NCI-H2171 (cell line): ENCODE data around the gene HRG.

Experiments
- DNase-seq: peaks from one replicate; lab custom pipeline; 2025; lab: John Stamatoyannopoulos, UW

The HRG gene

GRCh38 chr3:186639778-186640472 lies 25.9 kb upstream of the HRG start, which contains the start of gene FETUB:
TSS of gene FETUB (plus strand) at chr3:186640399. CDS start at chr3:186640461, 62 bp downstream.
- DNase-seq: no peak

GRCh38 chr3:186640473-186640818 lies 25.4 kb upstream of the HRG start:
- DNase-seq: no peak

DNA sequence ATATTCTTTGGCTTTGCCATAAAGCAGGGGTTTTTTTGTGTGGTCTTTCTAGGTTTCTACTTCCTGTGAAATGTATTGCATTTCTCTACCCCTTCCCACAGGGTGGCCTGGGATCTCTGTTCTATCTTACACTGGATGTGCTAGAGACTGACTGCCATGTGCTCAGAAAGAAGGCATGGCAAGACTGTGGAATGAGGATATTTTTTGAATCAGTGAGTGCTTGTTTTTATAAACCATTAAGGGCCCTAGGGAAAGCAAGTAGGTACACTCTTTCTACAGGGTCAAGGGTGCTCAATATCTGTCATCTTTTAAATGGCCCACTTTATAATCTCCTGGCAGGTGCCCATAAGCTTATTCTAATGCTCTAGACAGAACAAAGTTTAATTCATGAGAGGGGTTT lies 24.9 kb upstream of the HRG start:
- DNase-seq: no peak

GRCh38 chr3:186642014-186642413 lies 23.8 kb upstream of the HRG start:
- DNase-seq: no peak

GRCh38 chr3:186643493-186643892 lies 22.3 kb upstream of the HRG start:
- no peak for DNase-seq

DNA sequence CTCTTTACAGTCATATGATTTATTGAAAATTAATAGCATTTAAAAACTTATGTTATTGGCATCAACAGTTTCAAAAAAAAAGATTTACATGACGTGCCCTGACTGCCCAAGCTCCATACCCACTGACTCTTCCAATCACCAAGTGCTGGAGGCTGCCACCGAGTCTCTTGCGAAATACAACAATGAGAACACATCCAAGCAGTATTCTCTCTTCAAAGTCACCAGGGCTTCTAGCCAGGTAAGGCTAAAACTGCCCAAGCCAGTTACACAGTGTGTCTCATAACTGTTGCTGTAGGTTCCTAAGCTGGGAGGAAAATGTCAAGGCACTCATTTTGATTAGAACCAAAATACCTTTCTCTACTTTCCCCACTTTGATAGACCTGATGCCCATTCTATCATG lies 21.1 kb upstream of the HRG start:
- DNase-seq: no peak

DNA sequence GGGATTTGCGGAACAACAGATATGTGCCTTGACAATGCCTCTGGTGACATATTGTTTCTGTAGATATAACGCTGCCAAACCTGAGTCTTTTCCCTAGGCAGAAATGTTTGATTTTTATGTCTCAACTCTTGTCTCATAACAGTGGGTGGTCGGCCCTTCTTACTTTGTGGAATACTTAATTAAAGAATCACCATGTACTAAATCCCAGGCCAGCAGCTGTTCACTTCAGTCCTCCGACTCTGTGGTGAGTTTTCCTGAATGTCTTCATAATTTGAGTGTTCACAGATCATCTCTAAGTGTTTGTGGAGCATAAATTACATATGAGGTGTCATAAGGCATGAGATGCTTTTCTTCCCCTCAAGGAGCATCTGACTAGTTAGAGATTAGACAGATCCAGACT lies 19.7 kb upstream of the HRG start:
- DNase-seq: no peak

DNA sequence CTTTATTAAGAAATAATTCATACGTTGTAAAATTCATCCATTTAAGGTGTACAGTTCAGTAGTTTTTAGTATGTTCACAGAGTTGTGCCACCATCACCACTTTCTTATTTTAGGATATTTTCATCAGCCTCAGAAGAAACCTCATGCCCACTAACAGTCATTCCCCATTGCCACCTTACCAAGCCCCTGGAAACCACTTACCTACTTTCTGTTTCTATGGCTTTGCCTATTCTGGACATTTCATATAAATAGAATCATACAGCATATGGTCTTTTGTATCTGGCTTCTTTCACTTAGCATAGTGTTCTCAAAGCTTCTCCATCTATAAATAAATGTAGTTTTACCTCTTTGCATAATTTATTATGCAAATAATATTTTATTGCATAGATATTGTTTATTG lies 19.0 kb upstream of the HRG start:
- DNase-seq: no peak

- DNase-seq: no peak
Observed at GRCh38 chr3:186648851-186649250, 17.0 kb upstream of the HRG start.

DNA sequence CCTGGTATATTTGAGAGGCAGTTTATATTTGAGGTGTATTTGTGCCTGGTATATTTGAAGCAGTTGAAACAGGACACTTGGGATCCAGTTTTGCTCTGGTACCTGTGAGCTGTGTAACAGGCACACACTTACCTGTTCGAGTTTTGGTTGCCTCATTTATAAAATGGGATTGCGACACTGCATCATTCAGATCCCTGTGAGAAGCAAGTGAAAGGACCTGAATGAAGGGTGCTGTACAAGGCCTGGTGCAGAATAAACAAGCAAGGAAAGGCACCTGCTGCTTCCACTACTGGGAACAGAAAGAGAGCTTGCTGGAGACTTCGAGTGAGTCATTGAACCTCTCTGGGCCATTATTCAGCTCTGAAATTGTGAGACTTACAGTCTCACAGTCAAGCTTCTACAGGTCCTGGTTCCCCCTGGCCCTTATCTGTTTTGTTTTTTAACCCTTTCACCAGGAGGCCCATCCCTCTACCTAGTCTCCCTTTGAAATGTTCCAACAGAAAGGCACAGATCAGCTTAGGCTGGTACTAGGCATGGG lies 14.1 kb upstream of the HRG start:
- DNase-seq: no peak

DNA sequence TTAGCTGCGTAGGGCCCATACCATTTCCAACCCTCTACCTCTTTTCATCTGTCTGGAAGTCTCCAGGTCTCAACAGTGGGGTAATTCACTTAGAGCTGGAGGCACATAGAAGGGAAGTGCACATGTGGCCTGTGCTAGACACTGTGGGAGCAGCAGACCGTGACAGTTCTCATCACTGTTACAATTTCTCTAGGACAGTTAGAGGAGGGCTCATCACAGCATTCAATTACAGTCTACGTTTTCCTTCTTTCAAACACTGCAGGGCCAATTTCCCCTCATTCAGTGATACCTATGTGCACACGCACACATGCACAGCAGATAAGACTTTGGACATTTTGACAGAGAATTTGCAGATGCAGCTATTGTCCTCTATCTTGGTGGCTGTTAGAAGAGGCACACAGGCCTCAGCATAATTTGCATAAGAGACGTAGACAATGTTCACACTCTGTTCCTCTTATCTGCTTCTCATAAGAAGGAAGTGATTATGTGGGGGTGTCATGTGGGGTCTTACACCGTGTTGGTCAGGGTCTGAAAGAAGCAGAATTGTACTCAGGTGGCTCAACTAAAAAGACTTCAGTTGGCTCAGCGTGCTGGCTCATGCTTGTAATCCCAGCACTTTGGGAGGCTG lies 12.6 kb upstream of the HRG start:
- DNase-seq: no peak

DNA sequence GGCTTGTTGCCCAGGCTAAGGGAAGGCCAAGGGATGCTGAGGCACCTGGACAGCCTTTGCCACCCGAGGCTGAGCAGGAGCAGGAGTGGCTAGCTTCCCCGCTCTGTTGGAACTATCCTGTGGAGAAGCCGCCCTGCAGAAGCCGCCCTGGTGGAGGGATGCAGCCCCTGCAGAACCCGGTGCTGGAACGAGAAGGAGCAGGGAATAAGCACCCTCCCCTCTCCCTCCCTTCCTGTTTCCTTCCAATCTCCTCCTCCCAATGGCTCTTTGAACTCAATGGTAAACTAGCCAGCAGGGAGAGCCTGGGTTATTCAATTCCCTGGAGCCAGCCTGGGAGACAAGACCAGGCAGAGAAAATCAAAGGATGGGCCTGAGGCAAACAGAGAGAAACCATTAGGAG lies 11.8 kb upstream of the HRG start:
- no peak for DNase-seq

DNA sequence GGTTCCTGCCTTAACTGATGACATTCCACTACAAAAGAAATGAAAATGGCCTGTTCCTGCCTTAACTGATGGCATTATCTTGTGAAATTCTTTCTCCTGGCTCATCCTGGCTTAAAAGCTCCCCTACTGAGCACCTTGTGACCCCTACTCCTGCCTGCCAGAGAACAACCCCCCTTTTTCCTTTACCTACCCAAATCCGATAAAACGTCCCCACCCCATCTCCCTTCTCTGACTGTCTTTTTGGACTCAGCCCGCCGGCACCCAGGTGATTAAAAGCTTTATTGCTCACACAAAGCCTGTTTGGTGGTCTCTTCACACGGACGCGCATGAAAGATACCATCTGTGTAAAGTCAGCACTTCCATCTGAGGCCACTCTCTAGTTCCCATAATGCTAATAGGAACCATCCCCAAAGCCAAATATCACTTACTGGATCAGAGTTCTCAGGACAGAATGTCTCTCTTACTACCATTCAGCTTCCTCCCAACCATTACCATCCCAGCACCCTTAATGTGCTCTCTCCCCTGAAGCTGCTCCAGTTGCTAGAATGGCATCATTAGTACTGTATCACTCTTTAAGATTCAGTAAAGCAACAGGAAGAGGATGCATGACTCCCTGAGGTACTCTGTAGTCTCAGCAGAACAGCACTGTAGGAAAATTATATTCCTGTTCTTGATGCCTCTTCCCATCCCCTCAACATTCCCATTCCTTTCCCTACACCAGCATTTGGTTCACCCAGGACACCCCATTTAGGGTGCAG lies 2.3 kb upstream of the HRG start:
- no peak for DNase-seq

DNA sequence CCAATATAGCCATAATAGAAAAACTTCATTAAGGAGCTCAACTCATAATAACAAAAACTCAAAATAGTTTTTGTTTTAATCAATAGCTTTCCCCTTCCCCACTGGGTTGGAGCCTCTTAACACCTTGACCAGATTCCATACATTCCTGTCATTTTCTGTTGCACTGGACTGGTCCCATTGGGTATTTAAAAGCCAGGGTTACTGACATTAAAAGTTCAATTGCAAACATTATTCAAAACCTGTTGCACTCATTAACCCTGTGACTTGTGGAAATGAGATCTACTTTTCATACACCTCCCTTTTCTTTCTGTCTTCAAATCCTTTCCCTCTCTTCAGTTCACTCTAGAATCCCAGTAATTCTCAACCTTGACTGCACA lies 1.7 kb upstream of the HRG start:
- no peak for DNase-seq

- no peak for DNase-seq
Observed at GRCh38 chr3:186664506-186664905, 1.3 kb upstream of the HRG start.

DNA sequence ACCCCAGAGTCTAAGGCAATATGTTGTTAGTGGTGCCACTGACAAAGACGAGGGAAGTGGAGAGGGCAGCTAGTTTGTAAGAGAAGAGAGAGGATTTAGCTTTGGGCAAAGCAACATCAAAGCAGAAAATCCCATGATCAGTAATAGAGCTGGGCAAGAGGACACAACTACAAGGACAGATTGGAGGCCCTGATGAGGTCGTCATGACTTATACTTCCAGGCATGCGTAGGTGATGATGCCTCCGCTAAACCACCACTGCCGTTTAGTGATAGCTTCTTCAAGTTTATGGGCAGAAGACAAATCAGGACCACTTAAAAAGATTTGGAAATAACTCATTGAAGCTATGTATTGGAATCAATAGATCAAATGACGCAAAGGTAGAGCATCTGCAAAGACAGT lies 2.6 kb downstream of the HRG start:
- DNase-seq: no peak

DNA sequence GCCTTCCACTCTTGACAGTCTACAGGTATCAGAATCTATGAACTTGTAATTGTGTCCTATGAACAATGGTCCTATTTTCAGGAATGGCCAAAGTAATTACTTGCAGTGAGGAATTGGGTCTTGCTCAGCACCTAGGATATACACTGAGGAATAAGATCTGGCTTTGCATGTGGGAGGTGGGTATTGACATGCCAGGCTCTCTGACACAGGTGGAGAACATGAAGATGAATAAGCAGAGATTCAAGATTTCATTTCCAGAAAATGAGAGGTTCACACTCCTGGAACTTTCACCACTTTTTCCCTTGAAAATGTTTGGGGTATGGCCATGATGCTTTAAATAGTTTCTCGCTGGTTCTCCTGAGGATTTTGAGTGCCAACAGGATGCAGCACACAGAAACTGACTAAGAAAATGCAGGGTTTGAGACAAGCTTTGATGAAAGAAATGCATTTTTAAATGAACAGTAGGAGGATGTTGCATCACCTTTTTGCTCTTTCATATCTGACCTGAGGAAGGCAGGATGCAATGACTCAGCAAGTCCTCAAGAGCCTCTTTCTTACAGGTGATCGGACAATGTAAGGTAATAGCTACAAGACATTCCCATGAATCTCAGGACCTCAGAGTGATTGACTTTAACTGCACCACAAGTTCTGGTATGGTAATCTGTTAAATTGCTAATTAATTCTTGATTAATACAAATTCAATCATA lies 3.7 kb downstream of the HRG start:
- no peak for DNase-seq

DNA sequence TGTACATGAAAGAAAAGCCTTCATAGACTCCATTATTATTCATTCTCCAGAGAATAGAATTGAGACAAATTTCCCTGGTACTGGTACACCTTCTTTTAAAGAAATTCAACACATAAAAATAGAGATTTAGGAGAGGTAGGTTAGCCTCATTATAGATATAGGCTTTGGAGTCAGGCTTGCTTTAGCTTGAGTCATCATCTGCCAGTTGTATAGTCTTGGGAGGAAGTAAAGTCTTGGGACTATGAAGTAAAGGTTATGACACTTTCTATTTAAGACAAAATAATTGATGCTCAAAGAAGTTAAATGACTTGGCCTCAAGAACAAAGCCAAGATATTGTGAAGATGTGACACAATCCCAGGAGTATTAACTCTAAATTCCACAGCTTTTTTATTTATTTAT lies 4.3 kb downstream of the HRG start:
- no peak for DNase-seq

DNA sequence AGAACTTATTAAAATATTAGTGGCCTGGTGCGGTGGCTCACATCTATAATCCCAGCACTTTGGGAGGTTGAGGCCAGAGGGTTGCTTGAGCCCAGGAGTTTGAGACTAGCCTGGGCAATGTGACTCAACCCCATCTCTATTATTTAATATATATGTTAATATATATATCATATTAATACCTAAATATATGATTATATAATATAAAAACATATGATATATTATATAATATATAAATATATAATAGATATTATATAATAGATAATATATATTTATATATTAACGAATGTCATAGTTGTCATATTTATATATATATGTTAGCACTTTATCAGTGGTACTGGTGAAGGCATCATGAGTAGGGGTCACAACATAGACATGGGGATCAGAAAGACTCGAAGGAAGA lies 5.2 kb downstream of the HRG start:
- DNase-seq: no peak

GRCh38 chr3:186678604-186679003 lies 12.8 kb downstream of the HRG start:
- DNase-seq: no peak

DNA sequence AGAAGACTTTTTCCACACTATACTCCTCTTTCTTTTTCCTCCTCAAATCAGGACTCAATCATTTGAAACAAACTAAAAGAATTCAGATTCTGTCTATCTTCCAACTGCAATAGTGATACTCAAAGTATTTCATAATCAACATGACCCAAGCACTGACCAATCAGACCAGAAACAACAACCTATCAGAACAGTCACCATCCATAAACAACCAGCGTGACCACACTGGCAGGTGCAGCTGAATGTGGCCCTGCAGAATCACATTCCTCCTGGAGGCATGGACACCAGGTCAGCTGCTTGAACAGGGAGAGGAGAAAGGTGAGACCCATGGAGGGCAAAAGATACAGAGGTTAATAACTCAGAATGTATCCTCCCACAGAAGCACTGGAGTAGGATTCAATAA lies 13.3 kb downstream of the HRG start:
- no peak for DNase-seq

DNA sequence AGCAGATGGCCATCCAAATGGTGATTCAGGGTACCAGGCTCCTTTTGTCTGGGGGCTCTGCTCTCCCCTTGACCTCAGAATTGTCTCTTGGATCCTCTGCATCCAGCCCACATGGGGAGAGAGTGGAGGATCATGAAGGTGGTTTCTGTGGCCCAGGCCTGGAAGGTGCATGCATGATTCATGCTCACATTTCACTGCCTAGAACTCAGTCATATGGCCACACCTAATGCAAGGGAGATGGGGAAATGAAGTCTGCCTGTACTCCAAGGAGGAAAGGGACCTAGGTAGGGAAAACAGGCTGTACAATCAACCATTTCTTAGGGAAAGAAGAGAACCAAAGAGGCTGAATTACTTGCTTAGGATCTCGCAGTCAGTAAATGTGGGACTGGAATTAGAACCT lies 15.1 kb downstream of the HRG start:
- DNase-seq: no peak

GRCh38 chr3:186682812-186683211 lies 17.0 kb downstream of the HRG start:
- DNase-seq: no peak
